SK-MEL-5 (cell line): ENCODE measurements around the gene ZFHX2. TPM values are rescaled to one million over a fixed set of nuclear protein-coding genes. Genes with fewer than 3 reads are reported as not detected.

Experiments
- DNase-seq: peaks from one replicate; pipeline ENCODE4 v3.0.0-alpha.2; 2016; ENCODE audit warnings: low read depth, low spot score
- in situ Hi-C: cut with HindIII; loops from 2 replicates; pipeline ENCODE4 v1.10.0; 2016; ENCODE audit warnings: low sequenced_read_pairs, high pct_unique_total_duplicates, low pct_unique_long_range_greater_than_20kb
- total RNA-seq: library from RNA; depleted of rRNA; stranded (reverse); fragments of >200 nt; shearing (Covaris generic); gene quantifications from 2 replicates; pipeline ENCODE4 v1.2.3, GENCODE V29; 2014

The ZFHX2 gene
- total RNA-seq, 1 experiment from 2014 or later, result not detected

DNA sequence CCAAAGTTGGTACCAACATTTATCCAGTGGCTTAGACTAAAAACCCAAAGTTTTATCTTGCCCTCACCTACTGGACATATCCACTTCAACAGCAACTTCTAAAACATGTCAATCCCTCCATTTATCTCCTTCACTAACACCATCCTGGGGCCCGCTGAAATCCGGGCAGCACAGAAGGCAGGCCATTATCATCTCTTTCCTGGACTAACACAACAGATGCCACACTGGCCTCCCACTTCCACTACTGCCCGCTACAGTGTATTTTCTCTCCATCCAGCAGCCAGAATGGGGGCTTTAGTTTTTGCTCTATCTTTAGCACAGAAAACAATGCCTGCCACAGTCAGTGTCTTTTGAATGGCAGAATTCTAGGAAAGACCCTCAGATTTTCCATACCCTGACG is 15.6 kb downstream of the ZFHX2 start:
- in situ Hi-C loops, result no loop called here
- DNase-seq, result no peak

GRCh38 chr14:23533652-23534435 is 17.7 kb downstream of the ZFHX2 start:
- DNase-seq, result no peak
- in situ Hi-C loops, result no loop called here

DNA sequence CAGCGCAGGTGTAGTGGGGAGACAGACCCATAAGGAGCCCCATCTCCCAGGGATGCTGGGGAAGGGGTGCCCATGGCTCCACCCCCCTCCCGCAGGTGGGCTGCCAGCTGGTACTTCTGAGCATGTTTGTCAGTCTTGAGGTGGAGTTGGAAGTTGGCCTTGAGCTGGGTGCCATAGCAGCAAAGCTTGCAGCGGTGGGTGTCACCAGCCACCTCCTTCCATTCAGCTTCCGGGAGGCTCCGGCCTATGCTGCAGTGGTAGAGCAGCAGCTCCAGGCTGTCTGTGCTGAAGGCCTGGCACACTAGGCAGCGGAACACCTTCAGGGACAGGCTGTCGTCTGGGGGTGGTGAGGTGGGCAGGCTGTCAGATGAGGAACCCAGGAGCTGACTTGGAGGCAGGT is 18.9 kb downstream of the ZFHX2 start:
- no peak for DNase-seq
- in situ Hi-C loops, result no loop called here

GRCh38 chr14:23531391-23531790 is 20.2 kb downstream of the ZFHX2 start:
- no peak for DNase-seq
- in situ Hi-C loops, result no loop called here

- DNase-seq, result no peak
- in situ Hi-C loops, result no loop called here
These were observed 21.1 kb downstream of the ZFHX2 start for GRCh38 chr14:23530375-23531055.

DNA sequence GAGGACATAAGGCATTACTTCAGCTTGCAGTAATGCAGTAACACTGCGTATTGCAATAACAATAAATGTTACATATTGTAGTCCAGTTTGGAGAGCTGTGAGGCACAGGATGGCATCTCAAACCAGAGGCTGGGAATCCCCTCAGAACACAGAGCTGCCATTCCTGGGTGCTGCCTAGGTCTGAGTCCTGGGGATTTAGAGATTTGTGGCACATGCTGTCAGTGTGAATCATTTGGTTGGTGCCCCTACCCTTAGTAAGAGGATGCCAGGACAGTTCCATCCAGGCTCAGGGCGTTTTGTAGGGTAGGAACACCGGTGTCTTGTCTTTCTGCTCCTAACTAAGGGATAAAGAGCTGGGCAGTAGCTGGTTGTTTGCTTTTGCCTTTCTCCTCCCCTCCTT is 22.5 kb downstream of the ZFHX2 start:
- DNase-seq, result no peak
- in situ Hi-C loops, result no loop called here

GRCh38 chr14:23528555-23528954 is 23.0 kb downstream of the ZFHX2 start:
- in situ Hi-C loops, result no loop called here
- no peak for DNase-seq

- in situ Hi-C loops, result no loop called here
- no peak for DNase-seq
These were observed 26.0 kb downstream of the ZFHX2 start for GRCh38 chr14:23525611-23526010.

GRCh38 chr14:23524954-23525353 is 26.6 kb downstream of the ZFHX2 start:
- in situ Hi-C loops, result no loop called here
- DNase-seq, result no peak

GRCh38 chr14:23523229-23524016 is 28.1 kb downstream of the ZFHX2 start:
- in situ Hi-C loops, result no loop called here
- DNase-seq, result no peak

DNA sequence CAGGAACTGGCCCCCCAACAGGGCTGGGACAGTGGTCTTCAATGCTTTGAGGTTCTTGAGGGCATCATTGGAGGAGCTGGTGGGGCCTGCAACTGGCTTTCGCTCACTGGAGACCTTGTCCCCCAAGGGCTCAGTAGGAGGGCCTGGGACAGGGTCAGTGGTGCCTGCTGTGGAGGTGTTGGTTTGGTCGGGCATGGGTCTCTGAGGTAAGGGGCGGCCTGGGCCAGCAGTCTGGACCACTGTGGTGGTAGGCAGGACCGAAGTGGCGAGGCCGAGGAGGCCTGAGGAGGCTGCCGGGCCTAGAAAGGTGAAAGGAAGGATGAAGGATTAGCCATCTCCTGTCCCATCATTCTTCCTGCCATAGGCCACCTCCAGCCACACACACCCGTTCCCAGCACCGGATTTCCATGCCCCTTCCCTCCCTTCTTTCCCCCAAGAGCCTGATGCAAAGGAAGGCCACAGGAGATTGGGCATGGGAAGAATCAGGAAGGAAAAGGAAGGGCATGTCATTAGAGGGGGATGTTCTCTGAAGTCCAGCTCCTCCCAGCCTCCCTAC is 28.8 kb downstream of the ZFHX2 start:
- no peak for DNase-seq
- in situ Hi-C loops, result no loop called here

DNA sequence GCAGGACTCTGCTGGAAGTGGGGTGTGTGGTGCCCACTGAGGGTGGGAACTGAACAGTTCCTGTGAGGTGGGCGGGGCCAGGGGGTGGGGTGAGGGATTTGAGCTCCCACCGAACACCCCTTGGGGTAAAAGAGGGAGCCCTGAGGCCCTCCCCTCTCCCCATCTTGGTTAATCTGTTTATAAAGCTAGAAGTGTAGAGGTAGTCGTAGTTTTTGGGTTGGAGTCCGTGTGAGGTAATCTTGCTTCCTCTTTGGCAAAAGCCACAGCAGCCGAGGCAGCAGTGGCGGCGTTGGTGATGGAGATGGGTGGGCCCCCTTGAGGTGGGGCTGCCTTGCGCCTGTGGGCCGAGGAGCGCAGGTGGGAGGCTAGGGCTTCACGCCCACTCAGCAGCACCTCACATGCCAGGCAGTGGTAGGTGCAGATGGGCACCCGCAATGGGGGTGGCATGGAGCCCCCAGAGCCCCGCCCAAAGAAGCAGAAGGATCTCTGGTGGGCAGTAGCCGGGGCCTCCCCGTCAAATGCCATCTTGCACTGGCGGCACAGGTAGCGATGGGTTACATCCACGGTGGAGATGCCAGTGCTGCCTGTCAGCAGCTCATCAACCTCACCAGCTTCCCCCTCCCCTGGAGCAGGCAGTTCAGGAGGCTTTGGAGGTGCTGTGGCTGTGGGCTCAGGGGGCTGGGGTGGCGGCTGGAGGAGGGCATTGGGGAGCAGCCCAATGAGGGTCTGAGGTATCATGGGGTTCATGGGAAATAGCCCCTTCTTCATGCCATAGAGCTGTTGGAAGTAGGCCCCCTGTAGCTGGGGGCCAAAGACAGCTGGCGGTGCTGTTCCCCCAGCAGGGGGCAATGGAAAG is 29.6 kb downstream of the ZFHX2 start:
- in situ Hi-C loops, result no loop called here
- DNase-seq, result no peak

DNA sequence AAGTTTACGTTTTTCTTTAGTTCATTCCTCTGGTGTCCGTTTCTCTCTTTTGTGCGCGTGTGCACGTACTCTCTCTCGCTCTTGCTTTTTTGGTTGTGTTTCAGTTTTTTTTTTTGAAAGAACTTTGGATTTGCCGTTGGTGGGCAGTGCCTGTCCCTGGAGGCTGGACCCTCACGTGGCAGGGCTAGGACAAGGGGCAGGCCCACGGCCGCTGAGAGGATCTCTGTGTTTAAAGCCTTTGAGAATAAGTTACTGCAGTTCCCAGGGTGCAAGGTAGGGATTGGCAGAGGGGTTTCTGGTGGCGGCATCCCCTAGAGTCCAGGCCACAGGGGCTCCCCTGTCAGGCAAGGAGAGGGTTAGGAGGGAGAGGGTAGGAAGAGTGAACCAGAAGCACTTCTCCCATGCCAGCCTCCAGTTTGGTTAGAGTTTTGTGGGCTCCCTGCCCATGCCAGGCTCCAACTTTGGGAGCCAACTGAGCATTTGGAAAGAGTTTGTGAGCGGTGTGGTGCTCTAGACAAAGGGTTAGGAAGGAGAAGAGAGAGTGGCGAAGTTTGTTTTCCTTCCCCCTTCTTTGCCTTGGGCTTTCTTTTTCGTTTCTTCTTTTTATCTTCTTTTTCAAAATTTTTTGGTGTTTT is 30.5 kb downstream of the ZFHX2 start:
- in situ Hi-C loops, result no loop called here
- no peak for DNase-seq

- in situ Hi-C loops, result no loop called here
- DNase-seq, result no peak
These were observed 32.9 kb downstream of the ZFHX2 start for GRCh38 chr14:23518709-23519108.

DNA sequence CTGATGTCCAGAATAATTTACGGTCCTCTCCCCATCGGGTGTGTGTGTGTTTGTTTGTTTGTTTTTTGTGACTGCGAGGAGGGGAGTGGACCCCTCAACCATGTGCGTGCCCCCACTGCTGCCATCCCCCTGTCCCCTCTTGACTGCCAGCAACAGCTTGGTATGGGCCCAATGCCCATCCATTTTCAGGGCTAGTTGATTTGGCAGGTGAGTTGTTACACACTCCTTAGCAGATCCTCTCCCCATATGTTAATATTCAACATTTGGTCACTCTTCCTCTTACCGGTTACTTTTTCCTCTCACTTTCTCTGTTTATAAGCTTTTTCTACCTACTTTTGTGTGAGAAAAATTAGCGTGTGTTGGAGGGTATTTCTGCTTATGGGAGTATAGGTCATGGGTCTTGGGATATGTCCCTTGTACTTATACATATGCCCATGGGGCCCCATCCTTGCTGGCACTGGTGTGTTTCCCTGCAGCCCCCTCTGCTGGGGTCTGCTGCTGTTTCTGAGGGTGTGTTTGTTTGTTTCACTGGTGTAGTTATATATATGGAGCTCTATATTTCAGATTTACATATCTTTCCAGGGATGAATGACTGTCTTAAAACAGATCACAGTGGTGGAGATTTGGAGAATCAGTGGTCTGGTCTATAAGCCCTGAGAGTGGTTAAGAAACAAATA is 33.8 kb downstream of the ZFHX2 start:
- in situ Hi-C loops, result no loop called here
- DNase-seq, result no peak

- in situ Hi-C loops, result no loop called here
- no peak for DNase-seq
These were observed 37.0 kb downstream of the ZFHX2 start for GRCh38 chr14:23514644-23514957.
